ENCODE measurements around the gene HRK. TPM values are rescaled to one million over a fixed set of nuclear protein-coding genes. Genes with fewer than 3 reads are reported as not detected.

The HRK gene
- total RNA-seq (not detected), polyA plus RNA-seq (not detected)

DNA sequence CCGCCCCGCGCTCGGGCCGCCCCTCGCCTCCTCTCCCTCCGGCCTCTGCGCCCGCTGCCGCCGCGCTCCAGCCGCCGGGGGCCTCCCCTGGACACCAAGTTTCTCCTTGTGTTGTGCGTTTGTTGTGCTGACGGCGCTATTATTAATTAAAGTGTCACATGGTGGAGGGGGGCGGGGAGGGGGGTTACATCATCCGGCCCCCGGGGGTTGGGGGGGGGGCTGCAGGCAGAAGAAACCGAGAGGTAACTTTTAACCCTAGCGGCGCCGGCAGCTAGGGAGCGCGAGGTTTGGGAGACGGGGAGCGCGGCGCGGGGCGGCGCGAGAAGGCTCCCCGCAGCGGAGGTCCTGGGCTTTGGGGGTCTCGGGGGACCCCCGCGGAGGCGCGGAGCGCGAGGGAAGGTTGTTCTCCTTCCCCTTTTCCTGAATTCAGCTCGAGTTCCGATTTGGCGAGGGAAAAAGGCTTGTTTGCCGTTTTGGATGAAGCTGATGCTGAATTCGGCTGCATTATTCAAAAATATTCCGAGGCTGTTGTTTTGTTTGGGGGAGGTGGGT is at the start of gene HRK:
HRK (minus strand) TSS at position 117 of the 552 bp plus-strand sequence. CDS start 134 bp downstream, outside the sequence.
- Histone ChIP-seq H3K36me3 (ENCODE audit: insufficient read depth, low read length) (no peaks in the 10 kb centered on the region), H3K27me3 (ENCODE audit: insufficient read depth, low read length, poor library complexity, severe bottlenecking) (peaks cover 32% of the 10 kb centered on the region), H3K4me1 (ENCODE audit: insufficient read depth, low read length) (peaks cover 29% of the 10 kb centered on the region), H3K4me3 (ENCODE audit: low read length) (no peak within 1 kb of the TSS), H3K27ac (ENCODE audit: low read depth, low read length) (no peak within 1 kb of the TSS), H3K9me3 (ENCODE audit: low read length) (no peaks in the 10 kb centered on the region)
- Mint-ChIP-seq H3K9me3 (no peaks in the 10 kb centered on the region), H3K27ac (no peak within 1 kb of the TSS), H3K36me3 (no peaks in the 10 kb centered on the region), H3K27me3 (peaks cover 52 to 72% of the 10 kb centered on the region in 2 donors), H3K4me3 (peak within 1 kb of the TSS; percentile 75 to 85 (median 78)), H3K4me1 (peaks cover 32 to 43% (median 37%) of the 10 kb centered on the region in 3 donors)
- ChIA-PET POLR2A (no interaction called here), CTCF (interaction anchor here (1.2 kb wide), 1 partner anchor 178 kb away, joined by 4 read pairs; no protein-coding TSS in a partner anchor)
- no peak for DNase-seq

DNA sequence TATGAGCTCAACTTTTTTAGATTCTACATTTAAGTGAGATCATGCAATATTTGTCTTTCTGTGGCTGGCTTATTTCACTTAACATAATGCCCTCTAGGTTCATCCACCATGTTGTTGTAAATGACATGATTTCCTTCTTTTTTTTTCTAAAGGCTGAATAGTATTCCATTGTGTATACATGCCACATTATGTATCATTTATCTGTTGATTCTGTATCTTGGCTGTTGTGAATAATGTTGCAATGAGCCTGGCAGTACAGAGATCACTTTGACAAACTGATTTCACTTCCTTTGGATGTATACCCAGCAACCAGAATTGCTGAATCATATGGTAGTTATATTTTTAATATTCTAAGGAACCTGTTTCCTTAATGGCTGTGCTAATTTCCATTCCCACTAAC is 48.6 kb upstream of the HRK start:
- POLR2A ChIA-PET = no interaction called here
- Mint-ChIP-seq H3K4me1 (peaks cover 24 to 44% (median 39%) of the 10 kb centered on the region in 3 donors), H3K27ac (no peak overlapping the region), H3K4me3 (no peak overlapping the region), H3K27me3 (peaks cover 0 to 1% of the 10 kb centered on the region in 2 donors), H3K9me3 (no peaks in the 10 kb centered on the region), H3K36me3 (peaks cover 12 to 55% (median 27%) of the 10 kb centered on the region in 3 donors)
- Histone ChIP-seq H3K9me3 (ENCODE audit: low read length) (no peaks in the 10 kb centered on the region), H3K36me3 (ENCODE audit: insufficient read depth, low read length) (no peaks in the 10 kb centered on the region), H3K27me3 (ENCODE audit: insufficient read depth, low read length, poor library complexity, severe bottlenecking) (no peaks in the 10 kb centered on the region), H3K4me1 (ENCODE audit: insufficient read depth, low read length) (peaks cover 22% of the 10 kb centered on the region), H3K27ac (ENCODE audit: low read depth, low read length) (no peak overlapping the region), H3K4me3 (ENCODE audit: low read length) (no peak overlapping the region)
- CTCF ChIA-PET = no interaction called here
- no peak for DNase-seq

DNA sequence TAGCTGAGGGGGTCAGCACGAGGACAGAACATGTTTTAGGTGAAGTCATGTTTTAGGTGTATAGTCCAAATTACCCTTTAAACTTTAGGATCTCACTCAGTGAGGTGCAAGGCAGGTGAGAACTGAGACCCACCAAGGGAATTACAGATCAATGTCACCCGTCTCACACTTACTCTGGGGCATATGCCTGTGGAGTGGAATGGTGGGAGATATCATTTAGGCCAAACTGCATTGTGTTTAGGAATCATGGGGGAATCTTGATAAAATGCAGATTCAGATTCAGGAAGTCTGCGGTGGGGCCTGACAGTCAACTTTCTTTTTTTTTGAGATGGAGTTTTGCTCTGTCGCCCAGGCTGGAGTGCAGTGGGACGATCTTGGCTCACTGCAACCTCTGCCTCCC is 47.3 kb upstream of the HRK start:
- H3K27me3 ChIP-seq (ENCODE audit: insufficient read depth, low read length, poor library complexity, severe bottlenecking) = no peaks in the 10 kb centered on the region
- no peaks in the 10 kb centered on the region for H3K9me3 ChIP-seq (ENCODE audit: low read length)
- Mint-ChIP-seq H3K27ac (no peak overlapping the region), H3K27me3 (peaks cover 0 to 1% of the 10 kb centered on the region in 2 donors), H3K9me3 (no peaks in the 10 kb centered on the region), H3K4me1 (peaks cover 35 to 52% (median 44%) of the 10 kb centered on the region in 3 donors), H3K36me3 (peaks cover 12 to 43% (median 20%) of the 10 kb centered on the region in 3 donors), H3K4me3 (no peak overlapping the region)
- H3K4me1 ChIP-seq (ENCODE audit: insufficient read depth, low read length) = peaks cover 34% of the 10 kb centered on the region
- no peak for DNase-seq
- ChIA-PET POLR2A (interaction anchor here (0.5 kb wide), 1 partner anchor 72 kb away, joined by 3 read pairs; no protein-coding TSS in a partner anchor), CTCF (no interaction called here)
- H3K4me3 ChIP-seq (ENCODE audit: low read length) = no peak overlapping the region
- no peak overlapping the region for H3K27ac ChIP-seq (ENCODE audit: low read depth, low read length)
- H3K36me3 ChIP-seq (ENCODE audit: insufficient read depth, low read length) = no peaks in the 10 kb centered on the region

DNA sequence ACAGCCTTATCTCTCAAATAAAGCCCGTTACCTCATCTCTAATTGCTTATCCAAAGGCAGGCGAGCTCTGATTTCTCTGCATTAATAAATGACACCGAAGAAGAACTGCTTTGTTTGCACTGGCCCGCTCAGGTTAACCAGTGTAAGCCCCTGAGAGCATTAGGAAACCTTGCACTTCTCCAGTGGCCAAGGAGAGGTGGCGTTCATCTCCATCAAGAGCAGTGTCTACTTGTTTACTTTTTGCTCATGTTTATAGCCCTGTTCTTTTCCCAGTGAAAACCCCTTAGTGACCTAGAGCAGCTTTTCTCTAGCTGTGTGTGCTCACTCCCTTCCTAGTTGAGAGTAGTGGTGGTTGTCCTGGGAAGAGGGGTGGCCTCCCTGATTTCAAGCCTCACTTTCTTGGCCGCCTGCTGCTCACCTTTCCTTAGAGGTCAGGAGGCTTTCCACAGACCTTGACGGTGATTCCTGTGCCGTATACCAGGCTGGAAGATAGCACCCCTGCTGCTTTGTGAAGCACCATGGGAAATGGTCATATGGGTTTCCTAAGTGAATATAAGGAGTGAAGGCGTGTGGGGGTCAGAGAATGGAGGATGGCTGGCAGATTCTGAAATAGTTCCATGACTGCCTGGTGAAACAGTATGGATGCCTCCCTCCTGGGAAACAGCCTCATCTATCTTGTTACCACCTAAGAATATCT is 46.2 kb upstream of the HRK start:
- ChIA-PET CTCF (no interaction called here), POLR2A (no interaction called here)
- H3K27me3 Mint-ChIP-seq = peaks cover 0 to 1% of the 10 kb centered on the region in 2 donors
- H3K27ac Mint-ChIP-seq = no peak overlapping the region
- H3K4me3 Mint-ChIP-seq = no peak overlapping the region
- no peaks in the 10 kb centered on the region for H3K27me3 ChIP-seq (ENCODE audit: insufficient read depth, low read length, poor library complexity, severe bottlenecking)
- H3K9me3 ChIP-seq (ENCODE audit: low read length) = no peaks in the 10 kb centered on the region
- H3K36me3 Mint-ChIP-seq = peaks cover 12 to 39% (median 17%) of the 10 kb centered on the region in 3 donors
- H3K4me1 Mint-ChIP-seq = peaks cover 39 to 56% (median 50%) of the 10 kb centered on the region in 3 donors
- H3K4me3 ChIP-seq (ENCODE audit: low read length) = no peak overlapping the region
- peaks cover 43% of the 10 kb centered on the region for H3K4me1 ChIP-seq (ENCODE audit: insufficient read depth, low read length)
- no peaks in the 10 kb centered on the region for H3K9me3 Mint-ChIP-seq
- H3K36me3 ChIP-seq (ENCODE audit: insufficient read depth, low read length) = no peaks in the 10 kb centered on the region
- DNase-seq = no peak
- no peak overlapping the region for H3K27ac ChIP-seq (ENCODE audit: low read depth, low read length)

DNA sequence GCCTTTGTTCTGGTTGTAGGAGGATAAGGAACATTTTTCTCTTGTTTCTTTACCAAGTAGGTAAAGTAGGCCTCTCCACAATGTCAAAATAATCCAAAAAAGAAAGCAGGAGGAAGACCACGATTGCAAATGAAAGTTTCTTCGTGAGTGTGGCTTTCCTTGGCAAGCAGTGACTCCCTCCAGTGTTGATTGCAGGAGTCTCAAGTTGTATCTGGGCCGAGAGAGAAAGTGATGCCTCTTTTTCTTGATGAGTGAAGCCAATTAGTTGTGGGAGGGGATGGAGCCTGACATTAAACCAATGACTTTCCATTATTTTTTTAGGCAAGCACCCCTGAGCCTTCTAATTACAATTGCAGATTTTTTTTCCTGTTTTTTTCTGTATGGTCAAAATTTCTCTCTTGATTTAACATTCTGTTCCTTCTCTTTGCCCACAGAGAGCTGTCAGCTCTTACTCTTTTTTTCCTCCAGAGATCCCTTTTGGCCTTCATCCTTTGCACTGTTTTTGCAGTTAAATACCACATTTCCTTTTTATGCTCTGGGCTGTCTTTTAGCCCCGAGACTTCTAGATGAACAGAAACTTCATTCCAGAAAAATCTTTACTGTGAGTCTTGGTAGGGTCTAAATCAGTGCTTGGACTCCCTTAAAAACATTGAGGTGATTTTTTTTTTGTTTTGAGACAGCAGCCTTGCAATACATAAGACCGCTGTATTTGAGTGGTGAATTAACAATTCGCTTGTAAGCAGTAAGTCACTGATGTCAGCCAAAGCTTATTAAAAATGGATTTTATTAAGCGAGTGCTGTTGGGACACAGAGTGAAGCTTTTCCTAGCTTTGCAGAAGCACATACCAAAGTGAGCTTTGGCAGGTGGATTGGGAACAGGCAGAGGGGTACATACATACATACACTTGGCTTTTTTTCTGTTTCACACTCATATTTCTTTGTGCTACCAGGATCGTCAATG is 45.3 kb upstream of the HRK start:
- no peaks in the 10 kb centered on the region for H3K36me3 ChIP-seq (ENCODE audit: insufficient read depth, low read length)
- no peak overlapping the region for H3K4me3 ChIP-seq (ENCODE audit: low read length)
- peaks cover 51% of the 10 kb centered on the region for H3K4me1 ChIP-seq (ENCODE audit: insufficient read depth, low read length)
- Mint-ChIP-seq H3K4me1 (peaks cover 46 to 59% (median 55%) of the 10 kb centered on the region in 3 donors), H3K27me3 (peaks cover 0 to 1% of the 10 kb centered on the region in 2 donors), H3K36me3 (peaks cover 9 to 31% (median 13%) of the 10 kb centered on the region in 3 donors), H3K27ac (peak overlapping the region in 2 of 8 donors; percentile 3 to 30), H3K9me3 (no peaks in the 10 kb centered on the region), H3K4me3 (peak overlapping the region in 2 of 7 donors; percentile 33)
- POLR2A ChIA-PET = no interaction called here
- DNase-seq = no peak
- no peak overlapping the region for H3K27ac ChIP-seq (ENCODE audit: low read depth, low read length)
- H3K9me3 ChIP-seq (ENCODE audit: low read length) = no peaks in the 10 kb centered on the region
- H3K27me3 ChIP-seq (ENCODE audit: insufficient read depth, low read length, poor library complexity, severe bottlenecking) = no peaks in the 10 kb centered on the region
- CTCF ChIA-PET = no interaction called here

DNA sequence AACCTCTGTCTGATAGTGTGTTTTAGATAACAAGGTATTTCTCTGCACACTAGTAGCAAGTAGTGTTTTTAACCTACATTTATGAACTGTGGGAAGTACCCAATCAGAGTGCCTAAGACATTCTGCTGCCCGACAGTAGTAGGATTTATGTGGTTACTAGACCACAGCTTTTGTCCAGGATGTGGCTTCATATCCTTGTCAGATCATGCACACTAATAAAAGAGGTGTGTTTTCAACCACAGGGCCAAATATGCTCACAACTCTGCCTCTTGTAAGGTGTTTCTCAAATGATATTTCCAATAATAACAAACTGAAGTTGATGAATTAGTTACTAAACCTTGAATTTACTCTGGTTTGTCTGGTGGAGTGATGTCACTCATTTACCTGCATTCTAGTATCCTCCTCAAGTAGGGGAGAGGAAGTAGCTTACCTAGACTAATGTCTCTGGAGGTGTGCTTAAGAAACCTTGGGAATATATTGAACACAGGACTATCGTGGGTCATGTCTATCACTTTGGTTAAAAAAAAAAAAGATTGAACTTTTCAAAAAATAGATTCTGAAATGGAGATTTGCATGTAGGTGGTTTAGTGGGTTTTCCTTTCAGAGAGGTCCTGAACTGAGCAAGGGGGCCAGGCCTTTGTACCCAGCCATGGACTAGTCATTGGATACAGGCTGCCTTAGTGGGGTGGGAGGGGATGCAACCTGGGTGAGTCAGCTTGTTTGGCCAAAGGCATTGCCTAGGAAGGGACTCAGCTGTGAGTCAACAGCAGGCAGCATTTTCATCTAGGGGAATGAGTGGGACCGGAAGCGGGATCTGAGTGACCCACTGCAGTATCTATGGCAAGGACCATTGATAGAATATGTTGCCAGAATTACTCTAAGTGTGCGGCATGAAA is 43.6 kb upstream of the HRK start:
- Mint-ChIP-seq H3K9me3 (no peaks in the 10 kb centered on the region), H3K36me3 (peaks cover 3 to 18% (median 15%) of the 10 kb centered on the region in 3 donors), H3K27me3 (no peaks in the 10 kb centered on the region), H3K4me3 (peak overlapping the region; percentile 5 to 75 (median 69)), H3K4me1 (peaks cover 63 to 74% (median 70%) of the 10 kb centered on the region in 3 donors), H3K27ac (peak overlapping the region; percentile 47 to 90 (median 74))
- Histone ChIP-seq H3K4me3 (ENCODE audit: low read length) (peak overlapping the region; percentile 37), H3K27me3 (ENCODE audit: insufficient read depth, low read length, poor library complexity, severe bottlenecking) (no peaks in the 10 kb centered on the region), H3K9me3 (ENCODE audit: low read length) (no peaks in the 10 kb centered on the region), H3K27ac (ENCODE audit: low read depth, low read length) (no peak overlapping the region), H3K4me1 (ENCODE audit: insufficient read depth, low read length) (peaks cover 65% of the 10 kb centered on the region), H3K36me3 (ENCODE audit: insufficient read depth, low read length) (no peaks in the 10 kb centered on the region)
- ChIA-PET POLR2A (no interaction called here), CTCF (no interaction called here)
- peak; percentile 21 to 85 (median 77) for DNase-seq

DNA sequence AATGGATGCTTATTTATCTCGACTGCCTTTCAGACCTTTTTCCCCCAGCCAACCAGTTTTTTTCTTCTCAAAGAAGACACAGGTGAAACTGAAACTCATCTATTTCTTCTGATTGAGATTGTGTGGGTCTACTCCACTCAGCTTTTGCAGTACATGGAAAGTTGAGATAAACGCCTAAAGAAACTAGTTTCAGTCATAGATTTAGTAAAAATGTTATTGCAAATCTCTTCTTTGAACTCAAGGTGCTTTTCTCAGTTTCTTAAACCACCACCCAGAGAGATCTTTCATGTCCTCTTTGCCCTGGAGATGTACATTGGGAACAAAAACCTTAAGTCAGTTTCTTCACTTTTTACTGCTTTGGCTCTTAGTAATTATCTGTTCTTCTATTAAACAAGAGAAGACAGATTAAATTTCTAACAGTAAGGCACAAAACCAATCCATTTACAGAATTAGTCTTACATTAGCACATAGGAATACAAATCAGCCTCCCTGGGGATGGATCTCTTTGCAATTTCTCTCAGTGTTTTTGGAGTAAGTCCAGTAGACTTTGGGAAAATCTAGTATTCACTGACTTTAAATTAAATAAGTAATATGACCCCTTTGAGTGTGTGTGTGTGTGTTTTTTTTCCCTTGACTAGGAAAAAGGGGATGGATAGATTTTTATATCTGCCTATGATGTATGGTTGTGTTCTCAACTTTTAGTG is 41.1 kb upstream of the HRK start:
- H3K27me3 ChIP-seq (ENCODE audit: insufficient read depth, low read length, poor library complexity, severe bottlenecking) = no peaks in the 10 kb centered on the region
- DNase-seq = peak in 1 of 5 donors; percentile 15
- H3K27ac Mint-ChIP-seq = peak overlapping the region in 2 of 8 donors; percentile 23 to 46
- H3K4me3 ChIP-seq (ENCODE audit: low read length) = no peak overlapping the region
- POLR2A ChIA-PET = no interaction called here
- no peaks in the 10 kb centered on the region for H3K27me3 Mint-ChIP-seq
- no peaks in the 10 kb centered on the region for H3K36me3 ChIP-seq (ENCODE audit: insufficient read depth, low read length)
- H3K4me3 Mint-ChIP-seq = no peak overlapping the region
- no peaks in the 10 kb centered on the region for H3K9me3 ChIP-seq (ENCODE audit: low read length)
- H3K4me1 ChIP-seq (ENCODE audit: insufficient read depth, low read length) = peaks cover 67% of the 10 kb centered on the region
- CTCF ChIA-PET = no interaction called here
- no peak overlapping the region for H3K27ac ChIP-seq (ENCODE audit: low read depth, low read length)
- H3K4me1 Mint-ChIP-seq = peaks cover 65 to 92% (median 91%) of the 10 kb centered on the region in 3 donors
- H3K36me3 Mint-ChIP-seq = peaks cover 0 to 6% (median 2%) of the 10 kb centered on the region in 3 donors
- no peaks in the 10 kb centered on the region for H3K9me3 Mint-ChIP-seq
